GM23338 (cell line): ENCODE results near the gene VENTX. TPM values are rescaled to one million over a fixed set of nuclear protein-coding genes. Genes with fewer than 3 reads are reported as not detected.

ENCODE experiments used
- ATAC-seq: fragments of 200-7000 bp; cut with Tn5 transposase; 3 replicates; pipeline ENCODE4 v1.9.1; 2020
- DNase-seq: peaks from one replicate; pipeline ENCODE4 v3.0.0-alpha.2; 2015; ENCODE audit warnings: low spot score
- H2AFZ ChIP-seq: fragments of 200-600 bp; sonication (generic); 2 replicates; pipeline ENCODE4 v1.8.0; 2016; ENCODE audit warnings: antibody characterized with exemption, mild to moderate bottlenecking, moderate library complexity
- H3F3A ChIP-seq: fragments of 200-600 bp; sonication (generic); replicated peaks from 2 replicates; pipeline ENCODE4 v1.8.0; 2017; ENCODE audit warnings: antibody characterized with exemption, mixed run types, low read depth
- H3K27ac ChIP-seq: fragments of 200-600 bp; sonication (generic); 2 replicates; pipeline ENCODE4 v1.6.1; 2016; ENCODE audit warnings: low read depth
- H3K27me3 ChIP-seq: fragments of 200-600 bp; sonication (generic); 2 replicates; pipeline ENCODE4 v1.8.0; 2016; ENCODE audit warnings: mild to moderate bottlenecking, mixed run types, moderate library complexity; ENCODE audit not compliant: insufficient read depth
- H3K36me3 ChIP-seq: fragments of 200-600 bp; sonication (generic); 2 replicates; pipeline ENCODE4 v1.8.0; 2016; ENCODE audit warnings: mild to moderate bottlenecking; ENCODE audit not compliant: insufficient read depth
- H3K4me1 ChIP-seq: fragments of 200-600 bp; sonication (generic); 2 replicates; pipeline ENCODE4 v1.8.0; 2016; ENCODE audit warnings: mild to moderate bottlenecking, moderate library complexity; ENCODE audit not compliant: insufficient read depth
- H3K4me2 ChIP-seq: fragments of 200-600 bp; sonication (generic); 2 replicates; pipeline ENCODE4 v1.7.1; 2017; ENCODE audit warnings: mixed run types
- H3K4me3 ChIP-seq: fragments of 200-600 bp; sonication (generic); 2 replicates; pipeline ENCODE4 v1.6.1; 2016; ENCODE audit warnings: mixed run types
- H3K79me2 ChIP-seq: fragments of 200-600 bp; sonication (generic); replicated peaks from 2 replicates; pipeline ENCODE4 v1.8.0; 2017; ENCODE audit warnings: mild to moderate bottlenecking; ENCODE audit not compliant: insufficient read depth
- H3K9me2 ChIP-seq: fragments of 200-600 bp; sonication (generic); 2 replicates; pipeline ENCODE4 v1.8.0; 2017; ENCODE audit not compliant: insufficient read depth
- H4K20me1 ChIP-seq: fragments of 200-600 bp; sonication (generic); replicated peaks from 2 replicates; pipeline ENCODE4 v1.8.0; 2017; ENCODE audit warnings: mild to moderate bottlenecking; ENCODE audit not compliant: insufficient read depth
- H3K27ac Mint-ChIP-seq: 2 replicates; pipeline ENCODE4 v1.8.0; 2020; ENCODE audit warnings: inconsistent platforms, mild to moderate bottlenecking, moderate library complexity, mixed read lengths
- H3K27me3 Mint-ChIP-seq: 3 replicates; pipeline ENCODE4 v1.8.0; 2022; ENCODE audit warnings: low read depth, mild to moderate bottlenecking, moderate library complexity, mixed read lengths, inconsistent platforms; ENCODE audit not compliant: insufficient read depth, poor library complexity
- H3K36me3 Mint-ChIP-seq: 3 replicates; pipeline ENCODE4 v1.8.0; 2021; ENCODE audit warnings: low read depth, mild to moderate bottlenecking, inconsistent platforms, moderate library complexity, mixed read lengths
- H3K4me1 Mint-ChIP-seq: 3 replicates; pipeline ENCODE4 v1.8.0; 2020; ENCODE audit warnings: mild to moderate bottlenecking, inconsistent platforms, mixed read lengths
- H3K4me3 Mint-ChIP-seq: 3 replicates; pipeline ENCODE4 v1.8.0; 2021; ENCODE audit warnings: moderate library complexity, mild to moderate bottlenecking, inconsistent platforms, mixed read lengths
- H3K9me3 Mint-ChIP-seq: 3 replicates; pipeline ENCODE4 v1.8.0; 2020; ENCODE audit warnings: moderate library complexity, mild to moderate bottlenecking, inconsistent platforms, mixed read lengths
- EZH2 ChIP-seq: fragments of 200-600 bp; sonication (generic); IDR thresholded peaks from one replicate; pipeline ENCODE4 v1.8.0; 2017; ENCODE audit warnings: antibody characterized with exemption, mild to moderate bottlenecking, low read depth; ENCODE audit not compliant: unreplicated experiment
- JUNB ChIP-seq: IDR thresholded peaks from one replicate; pipeline ENCODE4 v1.6.1; 2016; ENCODE audit warnings: antibody characterized with exemption; ENCODE audit not compliant: unreplicated experiment
- NANOG ChIP-seq: IDR thresholded peaks from 2 replicates; pipeline ENCODE4 v1.6.1; 2016; ENCODE audit warnings: antibody characterized with exemption, borderline replicate concordance
- STAT1 ChIP-seq: IDR thresholded peaks from one replicate; pipeline ENCODE4 v1.6.1; 2016; ENCODE audit warnings: antibody characterized with exemption; ENCODE audit not compliant: unreplicated experiment
- ZNF331 ChIP-seq: fragments of 250-450 bp; sonication (Bioruptor Pico); IDR thresholded peaks from 2 replicates; pipeline ENCODE4 v1.5.0; 2020; ENCODE audit warnings: low read depth, mild to moderate bottlenecking, moderate library complexity
- ZNF462 ChIP-seq: fragments of 250-450 bp; sonication (Bioruptor Pico); IDR thresholded peaks from 2 replicates; pipeline ENCODE4 v1.5.0; 2020; ENCODE audit warnings: mild to moderate bottlenecking, moderate library complexity
- polyA plus RNA-seq: library from polyadenylated mRNA; unstranded; fragments of >200 nt; fragmentation: Nextera tagmentation; extraction: Ambion mirVana; gene quantifications from 2 replicates; pipeline ENCODE4 v1.2.1, GENCODE V29; 2016
- total RNA-seq: library from RNA; depleted of rRNA; stranded (reverse); fragments of >200 nt; shearing (Covaris generic); gene quantifications from 2 replicates; pipeline ENCODE4 v1.2.3, GENCODE V29; 2014
- TF ChIP-seq, protein P1 (sequence below): IDR thresholded peaks from one replicate; pipeline ENCODE4 v1.6.1; 2018; ENCODE audit warnings: antibody characterized with exemption; ENCODE audit not compliant: unreplicated experiment

Gene VENTX
- total and polyA plus RNA-seq, 2 experiments from 2014 or later = 4.8 to 8.1 TPM

GRCh38 chr10:133190225-133190624 is 47.4 kb upstream of the VENTX start (continued):
- no peak for TF ChIP-seq ZNF462
- no peak for TF ChIP-seq EZH2

GRCh38 chr10:133191651-133192050 is 46.0 kb upstream of the VENTX start:
- no peak overlapping the region for H3K4me3 ChIP-seq
- DNase-seq (no peak), ATAC-seq (no peak)
- H3K4me1 ChIP-seq = no peaks in the 10 kb centered on the region
- Mint-ChIP-seq H3K9me3 (peaks cover 29% of the 10 kb centered on the region), H3K4me1 (no peaks in the 10 kb centered on the region), H3K36me3 (peaks cover 22% of the 10 kb centered on the region; the same call in 2 of the 3 replicates), H3K4me3 (no peak overlapping the region), H3K27me3 (peaks cover 4% of the 10 kb centered on the region), H3K27ac (no peak overlapping the region)
- H3K27ac ChIP-seq = no peak overlapping the region
- H4K20me1 ChIP-seq = no peaks in the 10 kb centered on the region
- no peaks in the 10 kb centered on the region for H3K79me2 ChIP-seq
- H3K36me3 ChIP-seq = no peaks in the 10 kb centered on the region
- no peak overlapping the region for H3K4me2 ChIP-seq
- H3K9me2 ChIP-seq = no peaks in the 10 kb centered on the region
- no peaks in the 10 kb centered on the region for H3K27me3 ChIP-seq
- H3F3A ChIP-seq = no peaks in the 10 kb centered on the region
- no peak overlapping the region for H2AFZ ChIP-seq
- TF ChIP-seq EZH2 (no peak), NANOG (no peak), STAT1 (no peak), JUNB (no peak), ZNF331 (CRISPR knock-in tag) (no peak)
- TF ChIP-seq, protein P1, sequence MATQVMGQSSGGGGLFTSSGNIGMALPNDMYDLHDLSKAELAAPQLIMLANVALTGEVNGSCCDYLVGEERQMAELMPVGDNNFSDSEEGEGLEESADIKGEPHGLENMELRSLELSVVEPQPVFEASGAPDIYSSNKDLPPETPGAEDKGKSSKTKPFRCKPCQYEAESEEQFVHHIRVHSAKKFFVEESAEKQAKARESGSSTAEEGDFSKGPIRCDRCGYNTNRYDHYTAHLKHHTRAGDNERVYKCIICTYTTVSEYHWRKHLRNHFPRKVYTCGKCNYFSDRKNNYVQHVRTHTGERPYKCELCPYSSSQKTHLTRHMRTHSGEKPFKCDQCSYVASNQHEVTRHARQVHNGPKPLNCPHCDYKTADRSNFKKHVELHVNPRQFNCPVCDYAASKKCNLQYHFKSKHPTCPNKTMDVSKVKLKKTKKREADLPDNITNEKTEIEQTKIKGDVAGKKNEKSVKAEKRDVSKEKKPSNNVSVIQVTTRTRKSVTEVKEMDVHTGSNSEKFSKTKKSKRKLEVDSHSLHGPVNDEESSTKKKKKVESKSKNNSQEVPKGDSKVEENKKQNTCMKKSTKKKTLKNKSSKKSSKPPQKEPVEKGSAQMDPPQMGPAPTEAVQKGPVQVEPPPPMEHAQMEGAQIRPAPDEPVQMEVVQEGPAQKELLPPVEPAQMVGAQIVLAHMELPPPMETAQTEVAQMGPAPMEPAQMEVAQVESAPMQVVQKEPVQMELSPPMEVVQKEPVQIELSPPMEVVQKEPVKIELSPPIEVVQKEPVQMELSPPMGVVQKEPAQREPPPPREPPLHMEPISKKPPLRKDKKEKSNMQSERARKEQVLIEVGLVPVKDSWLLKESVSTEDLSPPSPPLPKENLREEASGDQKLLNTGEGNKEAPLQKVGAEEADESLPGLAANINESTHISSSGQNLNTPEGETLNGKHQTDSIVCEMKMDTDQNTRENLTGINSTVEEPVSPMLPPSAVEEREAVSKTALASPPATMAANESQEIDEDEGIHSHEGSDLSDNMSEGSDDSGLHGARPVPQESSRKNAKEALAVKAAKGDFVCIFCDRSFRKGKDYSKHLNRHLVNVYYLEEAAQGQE = no peak
